NCI-H345 treated with DMSO at 0.1 percent for 48 hours (cell line): ENCODE results near the gene DROSHA.

ENCODE experiments used
- DNase-seq: peaks from one replicate; lab custom pipeline; 2025; ENCODE audit not compliant: unreplicated experiment; lab: John Stamatoyannopoulos, UW

DROSHA gene

DNA sequence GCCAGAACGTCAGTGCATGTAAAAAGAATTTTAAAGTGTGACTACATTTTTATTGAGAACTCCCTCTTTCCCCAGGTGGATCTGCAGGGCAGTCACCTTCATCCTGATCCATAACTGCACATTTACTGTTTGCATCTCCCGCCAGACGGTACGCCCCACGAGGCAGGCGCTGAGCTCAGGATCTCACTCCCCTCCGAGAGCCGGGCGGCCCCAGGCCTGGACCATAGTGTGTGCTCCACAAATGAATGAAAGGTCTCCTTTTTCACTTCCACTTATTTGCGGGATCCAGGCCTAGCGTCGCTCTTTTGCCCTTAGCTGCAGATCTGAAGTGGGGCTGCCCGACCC, 378 bp downstream of the DROSHA start:
- DNase-seq, result no peak

DNA sequence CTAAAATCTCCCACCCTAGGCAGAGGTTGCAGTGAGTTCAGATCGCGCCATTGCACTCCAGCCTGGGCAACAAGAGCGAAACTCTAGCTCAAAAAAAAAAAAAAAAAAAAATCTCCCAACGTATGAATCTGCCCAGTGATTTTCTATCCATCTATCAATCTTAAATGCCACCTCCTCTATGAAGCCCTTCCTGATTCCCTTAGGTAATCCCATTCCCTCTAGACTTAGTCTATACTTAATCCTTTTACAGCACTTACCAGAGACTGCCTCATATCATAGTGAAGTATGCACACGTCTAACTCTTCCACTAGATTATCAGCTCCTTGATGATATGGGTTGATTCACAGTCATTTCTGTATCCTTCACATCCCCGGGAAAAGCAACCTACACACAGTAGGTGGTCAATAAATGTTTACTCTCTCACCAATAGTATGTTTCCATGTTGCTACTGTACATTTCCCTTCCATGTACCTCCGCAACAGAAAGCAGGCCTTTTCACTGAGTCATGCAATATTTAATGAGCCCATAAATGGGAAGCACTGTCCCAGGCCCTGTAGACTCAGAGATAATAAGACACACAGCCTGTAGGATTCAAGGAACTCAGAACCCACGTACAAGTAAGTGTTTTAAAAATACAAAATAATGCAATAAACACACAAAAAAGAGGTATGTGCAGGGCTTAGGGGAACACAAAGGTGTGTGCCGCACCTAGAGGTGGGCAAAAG, 1.2 kb downstream of the DROSHA start:
- DNase-seq, result no peak

DNA sequence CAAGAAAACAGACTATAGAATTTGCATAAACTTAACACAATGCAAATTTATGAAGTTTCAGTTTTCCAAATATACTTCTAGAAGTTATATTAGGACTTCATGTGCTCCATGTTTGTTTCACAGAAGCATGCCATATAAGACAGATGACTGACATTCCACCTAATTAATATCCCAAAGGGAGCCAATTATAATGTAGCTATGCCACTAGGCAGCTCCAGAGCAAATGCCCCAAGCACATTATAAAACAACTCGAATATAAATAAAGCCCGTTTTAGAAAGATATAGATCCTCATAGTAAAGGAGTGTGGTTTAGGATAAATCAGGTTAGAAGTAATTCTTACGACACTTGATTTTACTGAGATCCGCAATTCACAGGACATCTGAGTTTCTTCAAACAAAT, 8.9 kb downstream of the DROSHA start:
- no peak for DNase-seq

DNA sequence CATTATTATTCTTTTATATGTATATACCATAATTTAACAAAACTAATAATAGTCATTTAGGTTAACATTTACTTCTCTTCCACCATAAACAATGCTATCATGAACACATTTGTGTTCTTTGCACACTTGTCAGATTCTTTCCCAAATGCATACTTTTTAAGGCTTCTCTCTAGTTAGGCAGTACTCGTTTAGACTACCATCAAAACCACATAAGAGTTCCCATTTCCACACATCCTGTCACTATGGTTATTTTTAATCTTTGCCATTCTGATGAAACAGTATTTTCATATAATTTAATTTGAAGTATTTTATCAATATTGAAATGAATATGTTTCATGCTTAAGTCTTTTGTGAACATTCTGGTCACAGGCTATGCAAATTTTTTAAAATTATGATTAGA, 15.1 kb downstream of the DROSHA start:
- DNase-seq, result no peak

DNA sequence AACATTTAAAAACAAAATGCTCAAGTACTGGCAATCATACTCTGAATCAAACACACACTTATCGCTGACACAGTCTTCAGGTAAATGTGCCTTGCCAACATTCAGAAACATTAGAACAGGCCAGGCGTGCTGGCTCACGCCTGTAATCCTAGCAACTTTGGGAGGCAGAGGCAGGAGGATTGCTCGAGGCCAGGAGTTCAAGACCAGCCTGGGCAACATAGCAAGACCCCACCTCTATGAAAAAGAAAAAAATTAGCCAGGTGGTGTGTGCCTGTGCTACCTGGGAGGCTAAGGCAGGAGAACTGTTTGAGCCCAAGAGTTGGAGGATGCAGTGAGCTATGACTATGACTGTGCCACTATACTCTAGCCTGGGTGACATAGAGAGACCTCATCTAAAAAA, 20.6 kb downstream of the DROSHA start:
- DNase-seq, result no peak

DNA sequence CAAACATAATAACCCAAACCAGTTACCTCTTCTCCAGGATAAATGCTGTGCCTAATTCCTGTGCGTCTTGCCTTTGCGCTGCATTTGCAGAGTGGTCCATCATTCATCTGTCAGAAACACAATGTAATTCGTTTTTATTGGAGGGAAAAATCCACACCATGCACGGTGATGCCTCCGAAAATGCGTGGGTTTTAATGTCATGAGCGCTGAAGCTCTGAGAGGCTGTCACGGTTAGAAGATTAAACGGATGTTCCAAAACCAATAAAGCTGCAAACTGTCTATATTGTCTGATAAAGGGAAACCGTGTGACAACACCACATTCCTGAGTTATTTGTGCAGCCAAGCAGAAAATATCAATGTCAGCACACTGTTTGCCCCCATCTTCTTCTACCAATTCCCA, 27.4 kb downstream of the DROSHA start:
- no peak for DNase-seq

DNA sequence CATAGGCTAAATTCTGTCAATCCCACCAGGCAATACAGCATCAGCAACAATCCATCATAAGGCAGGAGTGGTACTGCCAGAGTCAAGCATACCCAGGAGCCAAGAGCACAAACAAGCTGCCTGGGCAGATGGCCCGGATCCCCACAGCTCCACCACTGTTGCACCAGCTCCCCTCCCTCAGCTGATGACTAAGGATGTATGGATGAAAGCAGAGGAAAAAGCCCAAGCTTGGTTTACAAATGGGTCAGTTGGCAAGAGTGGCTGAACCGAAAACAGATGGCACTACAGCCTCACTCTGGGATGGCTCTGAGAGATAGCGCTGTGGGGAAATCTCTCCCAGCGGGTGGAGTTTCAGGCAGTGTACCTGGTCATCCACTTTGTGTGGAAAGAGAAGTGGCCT, 29.4 kb downstream of the DROSHA start:
- no peak for DNase-seq

DNA sequence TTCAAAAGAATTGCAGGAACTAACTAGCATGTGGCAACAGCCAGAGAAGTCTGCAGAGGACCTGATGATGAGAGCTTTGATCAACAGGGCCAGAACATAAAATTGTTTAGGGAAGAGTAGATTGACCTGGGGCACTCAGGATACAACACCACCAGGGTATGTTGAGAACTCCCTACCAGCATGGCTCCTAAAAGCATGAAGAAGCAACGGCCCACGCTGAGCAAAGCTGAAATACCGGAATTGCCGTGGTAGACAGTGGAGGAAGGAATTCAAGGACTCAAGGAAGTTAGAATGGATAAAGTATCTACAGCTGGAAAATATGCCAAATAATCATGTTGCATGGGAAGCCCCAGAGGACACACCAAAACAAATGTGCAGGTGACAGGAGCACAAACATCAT, 31.6 kb downstream of the DROSHA start:
- DNase-seq, result no peak

DNA sequence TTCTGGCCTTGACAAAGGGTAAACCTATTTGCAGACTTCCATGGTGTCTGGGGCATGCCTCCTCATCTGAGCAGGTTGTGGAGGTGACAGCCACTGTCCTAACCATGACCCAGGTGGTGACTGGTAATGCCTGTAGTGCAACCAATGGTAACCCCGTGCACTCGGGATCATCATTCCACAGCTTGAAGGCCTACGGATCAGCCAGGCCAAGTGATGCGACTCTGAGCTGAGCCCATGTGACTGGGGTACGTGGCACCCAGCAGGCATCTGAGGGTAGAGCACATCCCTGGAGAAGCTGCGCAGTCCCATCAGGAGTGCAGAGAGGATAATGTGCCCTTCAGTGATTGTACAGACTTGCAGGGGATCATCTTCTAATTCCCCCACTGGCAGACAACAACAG, 35.0 kb downstream of the DROSHA start:
- no peak for DNase-seq

DNA sequence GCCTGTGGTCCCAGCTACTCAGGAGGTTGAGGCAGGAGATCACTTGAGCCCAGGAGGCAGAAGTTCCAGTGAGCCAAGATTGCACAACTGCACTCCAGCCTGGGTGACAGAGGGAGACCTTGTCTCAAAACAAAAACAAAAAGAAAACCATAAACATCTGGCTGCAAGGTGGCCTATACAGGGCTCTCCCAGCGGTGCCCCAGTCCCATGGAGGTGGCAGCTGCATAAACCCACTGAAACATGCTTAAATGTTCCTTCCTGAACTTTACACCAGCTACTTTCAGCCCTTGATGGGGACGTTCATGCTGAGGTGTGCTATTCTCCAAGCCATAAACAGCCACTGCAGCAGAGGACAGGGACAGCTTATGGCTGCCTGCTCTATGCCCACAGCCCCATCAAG, 35.6 kb downstream of the DROSHA start:
- no peak for DNase-seq

DNA sequence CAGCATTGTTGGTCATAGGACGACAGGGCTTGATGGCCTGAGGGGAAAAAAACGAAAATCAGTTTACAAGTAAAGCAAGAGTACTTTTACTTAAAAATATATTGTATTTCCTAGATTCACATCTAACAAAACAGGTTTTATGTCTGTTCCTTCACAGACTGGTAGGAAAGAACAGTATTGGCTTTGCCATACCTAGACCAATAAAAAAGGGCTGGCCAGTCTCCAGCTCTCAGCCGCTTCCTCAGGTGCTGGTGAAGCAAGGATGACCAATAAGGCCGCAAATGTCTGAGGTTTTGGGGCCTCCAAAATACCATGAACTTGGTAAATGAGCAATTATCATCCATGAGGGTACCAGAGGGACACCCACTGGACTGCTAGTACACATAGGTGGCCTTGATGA, 36.6 kb downstream of the DROSHA start:
- DNase-seq, result no peak

DNA sequence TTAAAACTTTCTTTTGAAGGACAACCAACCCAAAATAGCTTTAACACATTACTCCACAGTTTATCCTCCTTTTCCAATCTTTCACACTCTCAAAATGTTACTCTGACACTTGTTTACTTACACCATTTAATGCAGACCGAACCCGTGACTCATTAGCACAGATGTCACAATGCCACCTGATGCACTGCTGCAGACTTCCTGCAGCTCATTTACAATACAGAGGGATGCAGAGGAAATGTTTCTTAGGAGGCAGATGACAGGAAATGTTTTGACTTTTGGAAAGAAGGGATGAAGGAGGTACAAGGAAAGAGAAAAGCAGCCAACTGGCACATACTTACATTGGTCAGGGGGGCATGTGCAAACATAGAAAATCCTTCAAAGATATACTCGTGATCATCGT, 39.0 kb downstream of the DROSHA start:
- no peak for DNase-seq

DNA sequence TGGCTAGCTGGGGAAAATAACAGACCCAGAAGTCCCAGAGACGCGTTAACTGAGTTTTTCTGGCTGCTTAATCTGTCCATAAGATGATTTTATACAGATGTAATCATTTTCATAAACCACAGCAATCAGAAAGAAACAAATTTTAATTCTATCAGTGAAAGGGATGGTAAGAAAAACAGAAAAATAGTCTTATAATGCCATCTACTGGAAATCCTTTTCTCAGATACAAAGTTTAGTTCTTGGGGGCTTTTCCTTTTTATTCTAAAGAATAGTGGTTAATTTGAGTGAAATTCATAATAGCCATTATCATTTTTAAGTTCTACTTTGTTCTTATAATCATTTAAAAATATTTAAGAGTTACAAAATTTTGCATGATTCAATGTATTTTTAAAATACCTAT, 44.4 kb downstream of the DROSHA start:
- no peak for DNase-seq

DNA sequence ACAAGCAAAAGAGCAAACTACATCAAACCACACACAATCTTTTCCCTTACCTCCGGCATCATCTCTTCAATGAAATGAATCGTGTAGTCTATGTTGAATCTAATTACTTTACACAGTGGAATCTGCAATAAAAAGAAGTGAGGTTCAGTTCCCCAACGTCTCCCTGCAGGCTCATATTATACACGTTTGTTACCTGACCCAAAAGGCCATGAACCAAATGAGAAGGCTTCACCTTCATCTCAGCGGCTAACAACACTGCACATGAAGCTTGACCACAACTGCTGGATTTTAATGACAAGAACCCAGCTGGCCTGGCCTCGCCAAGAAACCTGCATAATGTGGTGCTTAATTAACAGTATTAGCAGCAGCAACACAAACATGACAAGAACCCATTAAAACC, 45.5 kb downstream of the DROSHA start:
- no peak for DNase-seq

DNA sequence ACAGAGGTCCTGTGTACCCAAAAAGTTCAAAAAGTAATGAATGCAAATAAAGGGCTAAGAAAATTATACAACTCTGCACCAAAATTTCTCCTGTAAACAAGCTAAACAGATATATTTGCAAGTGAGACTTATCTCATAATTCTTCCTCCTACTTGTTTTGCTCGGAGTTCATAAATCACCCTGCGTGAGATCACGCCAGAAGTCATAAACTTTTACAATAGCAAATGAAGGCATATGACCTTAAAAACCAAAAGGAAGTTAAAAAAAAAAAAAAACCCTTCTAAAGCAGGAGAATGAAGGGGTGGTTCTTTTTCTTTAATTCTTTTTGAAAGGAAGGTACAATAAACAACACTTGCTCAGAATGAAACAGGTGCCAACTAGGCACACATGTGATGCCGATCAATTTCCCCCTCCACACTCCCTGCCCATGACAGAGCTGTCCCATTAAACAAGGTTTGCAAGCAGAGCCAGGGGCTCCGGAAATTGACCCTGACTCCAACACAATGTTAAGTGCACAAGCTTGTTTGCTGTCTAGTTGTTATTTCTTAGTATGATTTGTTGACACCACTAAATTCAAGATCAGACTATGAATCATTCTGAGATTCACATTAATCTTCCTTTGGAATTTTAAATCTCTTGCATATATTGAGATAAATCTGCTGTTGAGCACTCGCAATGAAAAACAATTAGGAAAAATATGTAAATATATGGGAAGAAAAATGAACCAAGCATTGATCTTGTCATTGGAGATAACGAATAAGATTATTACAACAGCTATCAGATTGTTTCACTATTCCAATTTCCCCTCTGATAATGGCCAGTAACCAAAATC, 46.3 kb downstream of the DROSHA start:
- no peak for DNase-seq

DNA sequence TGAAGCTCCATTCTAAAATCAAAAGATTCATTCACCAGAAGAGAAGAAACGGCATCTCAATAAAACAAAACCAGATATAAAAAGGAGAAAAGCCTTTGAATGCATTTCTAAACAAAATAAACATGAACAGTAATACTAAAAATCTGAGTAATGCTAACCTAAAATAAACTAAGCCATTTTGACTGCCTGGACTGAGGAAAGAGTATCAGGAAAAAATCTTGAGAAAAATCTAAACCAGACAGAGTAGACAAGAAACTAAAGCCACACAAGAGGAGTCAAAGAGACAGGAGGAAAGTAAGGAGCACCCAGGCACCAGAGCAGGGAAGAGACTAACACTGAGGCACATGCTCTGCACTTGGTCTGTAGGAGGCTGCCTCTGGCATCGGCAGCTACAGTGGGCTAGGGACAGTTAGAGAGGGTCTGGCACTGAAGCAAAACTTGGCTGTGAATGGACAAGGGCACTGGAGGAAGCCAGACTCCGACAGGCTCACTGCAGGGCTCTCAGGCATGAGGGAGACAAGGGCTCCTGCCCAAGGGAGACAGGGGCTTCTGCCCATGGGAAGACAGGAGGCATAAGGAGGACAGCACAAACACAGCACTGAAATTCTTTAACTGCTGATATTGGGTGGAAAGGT, 50.2 kb downstream of the DROSHA start:
- DNase-seq, result no peak

DNA sequence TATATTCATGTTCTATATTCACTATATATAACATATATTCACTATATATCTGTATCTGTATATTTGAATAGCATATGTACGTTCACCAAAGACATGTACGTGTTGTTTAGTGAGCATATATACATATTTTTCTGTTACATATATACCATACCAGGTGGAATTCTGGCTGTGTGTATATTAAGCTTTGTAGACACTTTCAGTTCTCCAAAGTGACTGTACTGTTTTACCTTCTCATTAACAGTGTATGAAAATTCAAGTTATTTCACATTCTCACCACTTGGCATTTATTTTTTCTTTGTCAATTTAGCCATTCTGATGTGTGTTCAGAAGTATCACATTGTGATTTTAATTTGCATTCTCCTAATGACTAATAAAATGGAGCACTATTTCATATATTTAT, 52.2 kb downstream of the DROSHA start:
- no peak for DNase-seq

DNA sequence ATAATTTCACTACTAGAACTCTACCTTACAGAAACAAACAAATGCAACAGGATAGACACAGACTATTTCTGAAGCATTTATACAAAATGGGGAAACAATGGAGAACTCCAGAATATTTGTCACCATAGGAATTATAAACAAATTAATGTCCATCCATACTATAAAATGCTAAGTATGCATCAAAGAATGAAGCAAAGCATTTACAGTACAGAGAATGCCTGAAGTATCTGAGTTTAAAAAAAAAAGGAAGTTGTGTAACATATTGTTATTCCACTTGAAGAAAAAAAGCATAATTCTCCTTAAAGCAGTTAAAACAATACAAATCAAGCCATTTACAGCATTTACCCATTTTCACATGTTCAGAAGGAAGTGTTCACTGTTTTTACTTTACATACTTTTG, 53.0 kb downstream of the DROSHA start:
- DNase-seq, result no peak

DNA sequence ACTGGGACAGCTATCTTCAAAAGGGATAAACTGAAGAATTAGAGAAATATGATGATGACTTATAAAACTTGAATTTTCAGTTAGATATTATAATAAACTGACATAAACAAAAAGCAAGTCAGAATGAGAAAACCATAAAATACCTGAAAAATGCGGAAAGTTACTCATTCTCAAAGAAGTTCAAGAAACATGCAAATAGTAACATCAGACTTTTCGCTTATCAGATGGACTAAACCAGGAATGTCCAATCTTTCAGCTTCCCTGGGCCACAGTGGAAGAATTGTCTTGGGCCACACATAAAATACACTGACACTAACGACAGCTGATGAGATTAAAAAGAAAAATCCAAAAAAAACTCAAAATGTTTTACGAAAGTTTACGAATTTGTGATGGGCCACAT, 53.9 kb downstream of the DROSHA start:
- DNase-seq, result no peak

DNA sequence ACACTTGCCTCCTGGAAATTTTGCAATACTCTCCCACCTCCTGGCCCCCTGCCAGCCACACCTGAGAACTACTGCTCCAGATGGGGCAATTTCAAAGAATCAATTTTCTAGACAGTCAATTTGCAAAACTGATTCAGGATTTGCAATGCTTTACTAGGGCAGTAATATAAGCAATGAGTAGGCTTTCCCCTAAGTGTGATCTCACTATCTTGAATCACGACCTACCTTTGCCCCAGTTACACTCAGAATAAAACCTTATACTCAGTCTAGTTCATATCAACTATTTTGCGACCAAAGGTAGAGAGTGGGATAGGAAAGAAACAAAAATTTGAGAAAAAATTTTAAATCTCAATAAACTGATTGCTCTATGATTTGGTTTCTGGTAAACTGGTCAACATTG, 54.4 kb downstream of the DROSHA start:
- DNase-seq, result no peak

DNA sequence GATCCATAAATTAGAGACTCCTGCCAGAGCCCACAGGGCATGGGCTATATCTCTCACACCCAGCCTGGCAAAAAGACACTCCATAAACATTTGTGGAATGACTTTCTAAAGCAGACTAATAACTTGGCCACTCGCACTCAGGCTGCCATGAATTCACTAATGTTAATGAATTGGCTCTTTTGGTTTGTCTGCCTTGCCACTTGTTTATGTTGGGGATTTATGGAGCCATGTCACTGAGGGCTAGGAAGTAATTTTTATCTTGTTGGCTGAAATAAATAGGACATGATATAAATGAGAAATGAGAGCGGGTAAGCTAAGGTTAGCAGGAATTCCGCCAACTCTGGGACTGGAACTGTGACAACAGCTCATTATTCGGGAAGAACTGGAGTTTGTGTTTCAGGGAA, 55.2 kb downstream of the DROSHA start:
- DNase-seq, result no peak

DNA sequence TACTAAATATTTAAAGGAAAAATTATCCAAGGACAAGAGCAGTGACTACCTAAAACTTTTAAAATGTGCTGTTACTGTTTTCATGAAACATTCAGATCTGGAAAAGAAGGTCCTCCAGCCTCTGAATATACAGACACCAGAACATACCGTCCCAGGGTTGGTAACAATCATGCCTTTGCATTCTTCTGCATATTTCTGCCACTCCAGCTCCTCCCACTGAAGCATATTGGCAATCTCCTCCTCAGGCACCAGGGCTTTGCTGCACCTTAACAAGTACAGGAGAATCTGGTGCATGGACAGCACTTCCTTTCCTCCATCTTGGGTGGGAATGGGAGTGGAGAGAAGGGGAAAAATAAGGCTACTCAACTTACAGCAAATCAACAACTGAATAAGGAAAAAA, 60.0 kb downstream of the DROSHA start:
- DNase-seq, result no peak
